HG03565 (cell line): ENCODE results near the gene TUBA4B.
A peak's percentile ranks its signal among the peaks of the same experiment; 100 is the strongest.

ENCODE experiments used
- ATAC-seq: cut with Tn5 transposase; IDR thresholded peaks from one replicate; pipeline ENCODE4 v1.9.1; 2021; ENCODE audit warnings: mild to moderate bottlenecking, moderate library complexity; ENCODE audit not compliant: unreplicated experiment

TUBA4B gene

DNA sequence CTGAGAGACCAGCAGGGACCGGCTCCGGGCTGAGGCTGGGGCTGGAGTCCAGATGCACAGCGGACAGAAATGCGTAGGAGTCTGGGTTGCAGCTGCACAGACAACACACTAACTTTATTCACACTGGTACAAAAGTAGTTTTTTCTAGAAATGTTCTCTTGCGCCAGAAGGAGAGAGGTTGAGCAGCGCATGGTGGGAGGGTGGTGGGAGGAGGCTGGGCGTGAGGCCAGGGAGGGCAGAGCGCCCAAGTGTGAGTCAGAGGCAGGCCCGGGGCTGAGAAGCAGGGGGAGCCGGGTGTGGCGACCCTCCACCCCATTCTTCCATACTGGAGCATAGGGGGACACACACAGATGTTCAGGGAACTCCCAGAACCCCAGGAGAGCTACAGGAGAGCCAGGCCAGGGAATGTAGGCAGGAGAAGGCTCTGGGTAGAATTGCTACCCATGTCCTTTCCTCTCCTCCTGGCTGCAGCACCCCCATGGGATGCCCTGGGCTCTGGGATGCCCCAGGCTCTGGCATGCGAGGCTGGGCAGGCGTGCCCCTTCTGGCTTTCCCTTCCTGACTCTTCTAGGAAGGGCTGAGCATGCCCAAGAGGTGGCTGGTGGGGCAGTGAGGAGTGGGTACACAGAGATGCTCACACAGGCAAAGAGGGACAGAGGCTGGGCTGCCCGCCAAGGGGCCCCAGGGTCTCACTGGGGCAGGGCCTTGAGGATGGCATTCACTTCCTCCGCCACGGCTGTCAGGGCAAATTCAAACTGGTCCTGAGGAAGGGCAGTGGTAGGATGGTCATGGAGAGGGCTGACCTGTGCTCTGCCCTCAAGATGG lies 36.7 kb downstream of the TUBA4B start:
- no peak for ATAC-seq

DNA sequence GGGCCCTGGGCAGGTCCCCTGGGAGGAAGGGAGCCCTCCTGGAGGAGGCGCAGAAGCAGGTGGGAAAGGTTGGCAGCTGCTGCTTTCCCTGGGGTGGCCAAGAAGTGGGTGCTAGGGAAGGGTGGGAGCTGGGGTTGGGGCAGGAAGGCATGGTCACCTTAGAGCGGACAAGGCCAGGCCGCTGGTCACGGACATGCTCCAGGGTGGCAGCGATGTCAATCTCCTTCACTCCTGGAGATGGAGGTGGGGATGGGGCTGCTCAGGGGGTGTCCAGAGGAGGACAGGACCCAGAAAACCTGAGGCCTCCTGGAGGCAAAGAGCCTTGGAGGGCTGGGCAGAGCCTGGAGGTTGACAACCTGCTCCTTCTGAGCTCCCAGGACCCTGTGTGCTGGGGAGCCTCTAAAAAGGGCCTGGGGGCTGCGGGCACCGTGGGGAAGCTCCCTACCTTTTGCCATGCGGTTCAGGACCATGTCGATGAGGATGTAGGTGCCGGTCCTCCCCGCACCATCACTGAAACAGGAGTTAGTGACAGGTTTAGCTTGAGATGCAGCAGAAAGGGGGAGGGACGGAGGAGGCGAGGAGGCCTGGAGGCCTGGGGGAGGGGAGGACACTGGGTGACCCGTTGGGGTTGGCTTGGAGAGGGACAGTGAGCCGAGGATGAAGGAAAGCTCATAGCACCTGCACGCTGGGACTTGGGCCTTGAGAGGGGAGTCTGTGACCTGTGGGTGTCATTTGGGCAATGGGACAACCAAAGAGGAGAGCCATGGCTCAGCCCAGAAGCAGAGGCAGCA lies 37.5 kb downstream of the TUBA4B start:
- no peak for ATAC-seq

DNA sequence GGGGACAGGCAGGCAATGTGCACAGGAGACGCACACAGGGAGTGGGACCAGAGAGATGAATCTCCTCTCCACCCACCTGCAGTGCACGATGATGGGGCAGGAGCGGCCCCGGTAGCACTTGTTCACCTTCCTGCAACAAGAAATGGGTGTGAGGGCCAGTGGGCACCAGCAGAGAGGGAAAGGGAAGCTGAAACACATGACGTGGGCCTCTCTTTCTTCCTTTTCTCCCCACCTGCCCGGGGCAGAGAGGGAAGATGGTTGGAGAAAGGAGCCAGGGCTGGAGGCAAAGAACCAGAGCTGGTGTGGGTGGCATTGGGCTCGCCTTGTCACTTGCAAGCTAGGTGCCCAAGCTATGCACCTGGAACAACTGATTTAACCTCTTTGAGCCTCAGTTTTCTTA lies 38.4 kb downstream of the TUBA4B start:
- ATAC-seq, result no peak

DNA sequence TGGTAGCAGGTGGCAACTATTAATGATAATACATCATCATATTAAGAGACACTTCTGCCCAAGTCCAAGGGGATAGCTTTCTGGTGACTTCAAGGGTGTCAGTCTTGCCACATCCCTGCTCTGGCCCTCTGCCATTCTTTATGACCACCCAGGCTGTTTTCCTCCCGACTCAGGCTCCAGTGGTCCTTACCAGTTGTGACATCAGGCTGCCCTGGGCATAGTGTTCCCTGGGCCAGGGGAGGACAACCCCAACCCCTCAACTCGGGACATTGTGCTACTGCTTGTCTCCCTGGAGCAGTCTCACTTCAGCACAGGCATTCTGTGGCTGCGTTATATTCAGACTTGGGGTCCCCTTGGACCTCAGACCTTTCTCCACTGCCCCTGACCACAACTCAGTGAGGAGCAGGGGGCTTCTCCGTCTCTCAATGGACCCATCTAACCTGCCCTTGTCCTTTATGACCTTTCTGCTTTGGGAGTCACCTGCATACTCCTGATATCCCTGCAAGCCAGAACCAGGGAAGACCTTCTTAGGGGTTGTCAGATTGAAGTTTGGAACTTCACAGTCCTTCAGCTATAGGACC lies 39.0 kb downstream of the TUBA4B start:
- no peak for ATAC-seq

DNA sequence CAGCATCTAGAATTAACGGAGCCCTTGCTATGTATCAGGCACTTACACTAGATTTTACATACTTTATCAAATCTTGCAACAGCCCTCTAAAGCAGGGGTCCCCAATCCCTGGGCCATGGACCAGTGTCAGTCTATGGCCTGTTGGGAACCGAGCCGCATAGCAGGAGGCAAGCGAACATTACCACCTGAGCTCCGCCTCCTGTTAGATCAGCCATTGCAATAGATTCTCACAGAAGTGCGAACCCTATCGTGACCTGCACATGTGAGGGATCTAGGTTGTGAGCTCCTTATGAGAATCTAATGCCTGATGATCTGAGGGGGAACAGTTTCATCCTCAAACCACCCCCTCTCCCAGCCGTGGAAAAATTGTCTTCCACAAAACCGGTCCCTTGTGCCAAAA lies 39.6 kb downstream of the TUBA4B start:
- ATAC-seq, result no peak

DNA sequence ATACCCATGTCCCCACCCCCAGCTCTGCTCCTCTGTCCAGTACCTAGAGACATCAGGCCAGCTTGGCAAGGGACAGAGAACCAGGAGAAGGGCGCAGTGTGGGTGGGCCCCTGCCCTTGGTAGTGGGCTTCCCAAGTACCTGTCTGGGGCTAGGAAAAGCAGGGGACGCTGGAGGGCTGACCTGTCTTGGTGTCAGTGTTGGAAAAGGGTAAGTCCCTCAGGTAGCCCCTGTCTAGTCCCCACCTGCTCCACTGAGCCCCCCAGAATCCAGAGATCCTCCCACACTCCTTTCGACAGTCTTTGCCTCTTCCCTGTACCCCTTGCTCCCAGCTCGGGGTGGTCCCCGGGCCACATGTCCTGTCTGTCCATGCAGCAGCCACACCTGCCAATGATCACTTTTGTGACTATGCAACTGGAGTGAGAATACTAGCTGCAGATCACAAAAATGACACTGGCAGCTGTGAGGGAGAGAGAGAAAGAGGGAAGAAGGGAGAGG lies 40.7 kb downstream of the TUBA4B start:
- ATAC-seq, result no peak

DNA sequence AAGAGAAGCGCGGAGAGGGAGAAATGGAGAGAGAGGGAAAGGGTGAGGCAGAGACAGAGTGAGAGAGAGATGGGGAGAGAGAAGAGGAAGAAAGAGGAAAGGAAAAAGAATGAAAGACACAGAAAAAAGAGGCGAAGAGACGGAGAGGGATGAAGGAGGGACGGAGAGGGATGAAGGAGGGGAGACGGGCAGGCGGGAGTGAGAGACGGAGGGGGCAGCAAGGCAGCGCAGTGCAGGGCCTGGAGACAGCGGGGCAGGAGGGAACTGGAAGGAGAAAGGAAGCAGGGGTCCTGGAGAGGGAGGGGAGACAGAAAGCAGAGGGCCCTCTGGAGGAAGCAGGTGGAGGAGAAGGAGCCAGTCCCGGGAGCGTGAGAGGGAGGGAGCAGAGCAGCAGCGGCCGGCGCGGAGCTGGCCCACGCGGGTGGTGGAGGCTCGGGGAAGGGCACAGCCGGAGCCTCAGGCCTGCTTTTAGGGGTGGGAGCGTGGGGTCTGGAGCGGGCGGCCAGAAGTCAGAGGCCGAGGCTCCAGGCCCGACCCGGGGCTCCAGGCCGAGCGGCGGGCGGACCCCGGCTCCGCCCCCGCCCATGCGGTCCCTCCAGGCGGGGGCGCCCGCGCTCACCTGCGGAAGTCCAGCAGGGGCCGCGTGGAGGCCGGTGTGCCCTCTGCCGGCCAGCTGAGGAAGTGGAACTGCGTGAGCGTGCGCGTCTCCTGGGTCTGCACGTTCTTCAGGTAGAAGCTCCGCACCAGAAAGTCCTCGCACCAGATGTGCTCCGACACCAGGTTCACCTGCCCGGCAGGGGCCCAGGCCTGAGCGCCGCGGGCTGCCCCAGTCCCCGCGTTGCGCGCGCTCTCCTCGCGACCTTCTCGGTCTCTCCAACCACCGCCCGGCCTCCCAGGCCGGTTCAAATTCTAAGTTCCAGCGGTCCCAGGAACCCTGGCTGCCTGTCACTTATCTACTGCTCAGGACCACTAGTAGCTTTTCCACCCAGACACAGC lies 41.6 kb downstream of the TUBA4B start:
- ATAC-seq, result peak; percentile 90

DNA sequence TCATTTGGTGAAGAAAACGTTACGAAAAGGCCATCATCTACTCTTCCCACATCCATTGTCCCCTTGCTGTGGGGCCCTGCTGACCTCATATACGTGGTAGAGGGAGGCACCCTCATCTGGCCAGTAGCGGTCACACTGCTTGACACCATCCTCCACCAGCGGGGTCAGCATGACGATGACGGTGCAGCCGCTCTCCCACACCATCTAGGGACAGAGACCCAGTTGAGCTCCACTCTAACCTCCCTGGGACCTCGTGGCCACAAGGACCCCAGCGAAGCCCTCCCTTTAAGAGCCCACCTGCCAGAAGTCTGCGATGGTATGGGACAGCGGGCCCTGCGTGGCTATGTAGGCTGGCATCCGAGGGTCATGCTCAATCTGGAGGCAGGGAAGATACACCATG lies 43.1 kb downstream of the TUBA4B start:
- no peak for ATAC-seq

DNA sequence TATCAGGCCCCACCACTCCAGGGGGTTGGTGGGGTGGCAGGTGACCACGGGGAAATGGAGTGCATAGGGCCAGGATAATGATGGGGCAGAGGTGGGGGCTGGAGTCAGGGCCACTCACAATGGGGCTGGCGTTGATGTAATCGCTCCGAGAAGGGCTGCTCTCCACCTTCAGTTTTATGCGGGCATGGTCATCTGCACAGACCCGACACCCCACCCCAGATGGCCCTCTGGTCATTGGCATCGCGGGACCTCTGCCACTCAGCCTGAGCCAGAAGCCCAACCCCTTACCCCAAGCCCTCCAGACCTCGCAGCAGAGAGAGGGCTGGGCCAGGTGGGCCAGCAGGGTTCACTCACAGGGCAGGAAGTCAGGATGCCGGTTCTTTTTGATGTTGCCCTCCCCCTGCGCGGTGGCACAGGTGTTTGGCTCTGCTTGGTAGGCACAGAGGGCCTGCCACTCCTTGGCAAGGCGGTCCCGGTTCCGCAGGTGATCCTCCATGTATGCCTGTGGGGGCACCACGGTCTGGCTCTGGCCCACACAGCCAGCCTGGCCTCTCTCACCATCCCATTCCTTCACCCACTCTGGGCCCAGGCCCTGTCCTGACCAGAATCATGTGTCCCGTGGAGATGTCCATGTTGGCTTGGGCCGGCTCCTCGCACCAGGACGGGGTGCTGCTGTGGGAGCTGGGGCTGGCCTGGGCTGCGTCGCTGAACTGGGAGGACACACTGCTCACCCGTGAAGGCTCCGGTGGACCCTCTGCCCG lies 43.8 kb downstream of the TUBA4B start:
- ATAC-seq, result no peak

DNA sequence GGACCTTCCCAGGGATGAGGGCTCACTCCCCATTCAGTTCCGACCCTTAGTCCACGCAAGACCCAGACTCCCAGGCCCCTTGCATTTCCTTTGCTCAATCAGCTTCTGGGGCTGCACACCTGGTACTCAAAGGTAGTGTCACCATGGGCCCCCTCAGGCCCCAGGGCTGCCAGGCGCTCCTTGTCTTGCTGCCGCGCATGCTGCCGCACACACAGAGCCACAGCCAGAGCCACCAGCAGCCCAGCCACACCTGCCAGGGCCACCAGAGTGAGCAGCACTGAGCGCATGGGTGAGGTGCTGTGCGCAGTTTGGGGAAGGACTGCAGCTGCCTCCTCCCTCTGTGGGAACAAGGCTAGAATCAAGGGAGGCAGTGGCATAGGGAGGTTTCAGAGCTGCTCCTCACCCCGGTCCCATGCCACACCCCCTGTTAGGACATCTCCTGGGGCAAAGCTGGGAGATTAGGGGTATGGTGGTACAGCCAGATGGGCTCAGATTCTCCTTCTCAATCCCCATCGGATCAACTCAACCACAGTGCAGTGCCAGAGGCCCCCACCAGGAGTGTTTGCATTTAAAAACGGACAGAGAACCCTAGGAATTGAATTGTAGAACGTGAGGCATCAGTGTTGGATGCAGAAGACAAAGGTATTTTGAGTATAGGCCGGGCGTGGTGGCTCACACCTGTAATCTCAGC lies 44.9 kb downstream of the TUBA4B start:
- no peak for ATAC-seq

DNA sequence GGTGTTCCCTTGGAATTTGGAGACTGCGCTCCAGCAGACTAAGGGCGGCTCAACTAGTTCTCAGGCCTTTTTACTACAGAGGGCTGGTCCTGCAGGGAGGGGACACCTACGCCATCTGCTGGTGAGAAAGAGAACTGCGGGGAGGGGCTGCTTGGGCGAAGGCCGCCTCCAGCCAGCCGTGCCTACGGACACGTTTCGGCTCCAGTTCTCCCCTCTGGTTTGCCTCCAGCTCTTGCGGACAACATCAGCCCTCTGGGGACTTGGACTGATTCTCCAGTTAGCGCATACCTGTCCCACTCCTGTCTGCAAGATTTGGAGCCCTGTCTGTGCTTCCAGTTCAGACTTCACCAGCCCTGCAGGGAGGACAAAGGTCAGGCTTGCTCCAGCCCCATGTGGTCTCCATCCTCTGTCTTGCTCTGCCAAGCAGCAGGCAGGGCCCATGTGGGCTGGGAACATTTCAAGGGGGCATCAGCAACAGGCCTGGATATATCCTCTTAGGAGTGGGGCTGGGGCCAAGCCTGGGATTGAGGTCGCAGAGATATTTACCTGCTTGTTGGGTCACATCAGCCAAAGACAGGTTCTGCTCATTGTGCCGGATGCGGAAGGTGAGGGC lies 45.8 kb downstream of the TUBA4B start:
- ATAC-seq, result peak; percentile 29

DNA sequence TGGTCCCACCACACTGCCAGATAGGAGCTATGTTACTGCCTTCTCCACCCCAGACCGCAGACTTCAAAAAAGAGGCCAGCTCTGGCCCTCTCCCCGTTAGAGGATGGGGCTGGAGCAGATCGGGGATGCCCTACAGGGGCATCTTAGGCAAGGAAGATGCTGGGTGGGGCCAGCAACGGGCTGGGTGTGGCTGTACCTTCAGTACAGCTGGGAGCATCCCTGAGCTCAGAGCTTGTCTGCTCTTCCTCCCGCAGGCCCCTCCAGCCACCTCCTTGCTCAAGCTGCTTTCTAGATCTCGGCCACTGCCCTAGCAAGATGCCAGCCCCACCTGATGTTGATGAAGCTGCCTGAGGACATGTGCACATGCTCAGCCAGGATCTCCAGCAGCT lies 46.3 kb downstream of the TUBA4B start:
- no peak for ATAC-seq

DNA sequence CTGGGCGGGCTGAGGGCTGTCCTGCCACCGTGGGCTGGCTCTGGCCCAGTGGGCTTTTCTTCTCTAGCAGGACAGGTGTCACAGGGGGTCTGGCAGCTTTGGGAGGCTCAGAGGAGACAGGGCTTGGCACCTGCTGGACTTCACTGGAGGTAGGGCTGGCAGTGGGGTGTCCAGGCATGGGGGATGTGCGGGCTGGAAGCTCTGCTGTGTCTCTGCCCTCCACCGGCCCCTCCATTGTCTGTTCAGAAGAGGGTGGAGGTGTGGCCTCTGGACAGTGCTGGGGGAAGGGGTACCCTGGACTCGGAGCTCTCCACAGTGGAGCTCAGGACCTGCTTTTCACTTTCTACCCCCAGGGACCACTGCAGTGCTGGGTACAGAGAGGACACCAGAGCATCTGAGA lies 47.0 kb downstream of the TUBA4B start:
- no peak for ATAC-seq

DNA sequence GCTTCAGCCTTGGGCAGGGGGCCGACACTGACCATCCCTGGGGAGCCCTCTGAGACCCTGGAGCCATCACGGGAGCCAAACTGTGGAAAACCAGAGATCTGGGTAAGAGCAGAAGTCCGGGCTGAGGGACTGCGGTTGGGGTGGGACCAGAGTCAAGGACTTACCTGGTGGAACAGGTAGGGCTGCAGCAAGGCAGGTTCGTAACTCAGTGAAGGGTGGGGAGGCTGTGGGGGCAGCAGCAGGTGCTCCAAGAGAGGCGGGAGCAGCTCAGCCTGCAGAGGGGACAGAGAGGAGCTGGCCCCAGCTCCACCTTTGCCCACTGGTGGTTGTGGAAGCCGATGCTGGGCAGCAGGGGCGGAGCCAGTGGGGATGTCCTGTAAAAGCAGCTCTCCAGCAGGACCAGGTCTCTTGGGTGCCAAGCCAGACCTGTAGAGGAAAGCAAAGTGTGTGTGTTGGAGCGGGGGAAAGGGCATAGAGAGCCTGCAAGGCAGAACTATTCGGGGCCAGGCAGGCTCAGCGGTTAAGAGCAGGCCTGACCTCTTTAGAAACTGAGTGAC lies 49.4 kb downstream of the TUBA4B start:
- ATAC-seq, result no peak

DNA sequence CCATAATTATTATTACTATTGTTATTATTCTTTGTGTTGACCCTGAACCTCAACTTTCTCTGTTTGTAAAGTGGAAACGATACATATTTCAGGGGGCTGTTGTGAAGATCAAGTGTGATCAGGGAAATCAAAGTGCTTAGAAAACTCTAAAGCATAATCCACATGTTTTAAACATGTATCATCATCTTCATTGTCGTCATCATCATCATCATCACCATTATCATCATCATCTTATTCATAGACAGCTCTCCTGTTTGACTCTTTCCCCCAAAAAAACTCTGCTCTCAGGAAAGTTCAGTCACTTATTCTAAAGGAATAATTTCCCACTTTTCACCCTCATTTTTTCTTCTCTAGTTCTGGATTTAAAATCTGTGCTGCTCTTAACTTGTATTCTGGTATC lies 51.2 kb downstream of the TUBA4B start:
- no peak for ATAC-seq

DNA sequence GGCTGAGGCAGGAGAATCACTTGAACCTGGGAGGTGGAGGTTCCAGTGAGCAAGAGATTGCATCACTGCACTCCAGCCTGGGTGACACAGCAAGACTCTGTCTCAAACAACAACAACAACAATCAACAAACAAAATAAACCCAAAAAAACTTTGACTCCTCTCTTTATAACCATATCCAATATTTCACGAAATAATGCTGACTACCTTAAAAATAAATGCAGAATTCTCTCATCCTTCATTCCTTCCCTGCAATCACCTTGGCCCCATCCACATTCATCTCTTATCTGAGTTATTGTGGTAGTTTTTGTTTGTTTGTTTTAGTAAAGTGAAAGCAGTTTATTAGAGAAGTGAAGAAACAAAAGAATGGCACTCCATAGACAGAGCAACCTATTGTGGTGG lies 53.0 kb downstream of the TUBA4B start:
- ATAC-seq, result no peak

DNA sequence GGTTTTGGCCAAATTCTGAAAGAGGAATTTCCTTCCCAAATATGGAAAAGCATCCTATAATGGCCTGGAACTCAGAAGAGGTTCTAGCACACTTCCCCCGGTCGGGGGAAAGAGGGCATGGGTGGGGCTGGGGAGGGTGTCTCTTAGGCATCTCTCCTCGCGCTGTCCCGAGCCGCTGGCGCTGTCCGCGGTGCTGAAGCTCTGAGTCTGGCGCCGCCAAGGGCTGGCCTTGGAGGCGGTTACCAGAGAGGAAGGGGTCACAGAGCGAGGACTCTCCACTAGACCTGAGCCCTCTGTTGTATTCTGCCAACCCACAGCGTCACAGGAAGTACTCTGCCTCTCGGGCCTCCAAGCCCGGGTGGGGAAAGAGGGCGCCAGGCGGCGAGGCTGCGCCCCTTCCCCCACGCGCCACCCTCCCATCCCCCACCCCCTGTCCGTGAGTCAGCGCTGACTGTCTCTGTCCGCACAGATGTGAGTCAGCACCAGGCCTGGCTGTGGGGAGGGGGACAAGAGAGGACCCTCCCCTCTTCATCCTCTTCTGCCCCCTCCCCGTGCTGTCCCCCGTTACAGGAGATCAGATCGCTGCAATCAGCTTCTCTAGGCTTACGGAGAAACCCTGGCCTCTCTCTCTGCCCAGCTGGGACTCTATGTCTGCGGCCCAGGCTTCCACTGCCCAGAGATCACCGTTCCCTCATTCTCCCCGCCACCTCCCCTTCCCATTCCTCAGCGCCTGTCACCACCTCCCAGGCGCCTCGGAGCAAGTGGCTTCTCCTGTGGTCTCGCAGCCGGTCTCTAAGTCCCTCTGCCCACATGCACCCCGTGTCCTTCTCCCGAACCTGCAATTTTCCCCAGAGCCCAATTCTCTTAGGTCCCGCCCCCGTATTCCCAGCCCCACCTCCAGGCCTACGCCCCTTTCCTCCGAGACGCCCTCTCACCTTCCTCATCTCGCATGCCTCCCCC lies 55.4 kb downstream of the TUBA4B start:
- ATAC-seq, result no peak
